Stimulated activated CD8-positive, alpha-beta memory T cell treated with anti-CD3 and anti-CD28 coated beads, Interleukin-12 subunit alpha, Interleukin-12 subunit beta, amount 100 ng/mL, for 24 hours (primary cell): ENCODE measurements around the gene PRKCE.

Experiments
- DNase-seq: peaks from one replicate; pipeline ENCODE4 v3.0.0-alpha.2; 2020; ENCODE audit errors: extremely low read depth

Gene PRKCE

GRCh38 chr2:46145840-46146239 is 494.4 kb downstream of the PRKCE start:
- DNase-seq: no peak

GRCh38 chr2:46146866-46147502 is 495.5 kb downstream of the PRKCE start:
- no peak for DNase-seq

GRCh38 chr2:46147626-46148368 is 496.3 kb downstream of the PRKCE start:
- no peak for DNase-seq

GRCh38 chr2:46148369-46148736 is 496.9 kb downstream of the PRKCE start:
- DNase-seq: no peak

- no peak for DNase-seq
These were observed 499.0 kb downstream of the PRKCE start for GRCh38 chr2:46150445-46150955.

GRCh38 chr2:46151577-46151976 is 500.1 kb downstream of the PRKCE start:
- DNase-seq: no peak

- DNase-seq: no peak
These were observed 502.7 kb downstream of the PRKCE start for GRCh38 chr2:46153996-46154753.

GRCh38 chr2:46157072-46157965 is 505.8 kb downstream of the PRKCE start:
- DNase-seq: no peak

- no peak for DNase-seq
These were observed 506.5 kb downstream of the PRKCE start for GRCh38 chr2:46157966-46158310.

GRCh38 chr2:46158661-46159060 is 507.2 kb downstream of the PRKCE start:
- no peak for DNase-seq

GRCh38 chr2:46160326-46160725 is 508.9 kb downstream of the PRKCE start:
- no peak for DNase-seq

GRCh38 chr2:46161315-46161714 is 509.8 kb downstream of the PRKCE start:
- DNase-seq: no peak

- DNase-seq: no peak
These were observed 510.4 kb downstream of the PRKCE start for GRCh38 chr2:46161911-46162310.

- no peak for DNase-seq
These were observed 511.0 kb downstream of the PRKCE start for GRCh38 chr2:46162329-46163097.

GRCh38 chr2:46163098-46163430 is 511.6 kb downstream of the PRKCE start:
- DNase-seq: no peak

- no peak for DNase-seq
These were observed 512.5 kb downstream of the PRKCE start for GRCh38 chr2:46163804-46164528.

GRCh38 chr2:46164529-46165301 is 513.2 kb downstream of the PRKCE start:
- DNase-seq: no peak

GRCh38 chr2:46165916-46166315 is 514.4 kb downstream of the PRKCE start:
- DNase-seq: no peak

GRCh38 chr2:46167406-46167805 is 515.9 kb downstream of the PRKCE start:
- DNase-seq: no peak

GRCh38 chr2:46167924-46168323 is 516.4 kb downstream of the PRKCE start:
- DNase-seq: no peak
